ENCODE data around the gene BTBD9.

GRCh38 chr6:38432079-38432478, 207.7 kb downstream of the BTBD9 start:
- TF ChIP-seq CTCF (IDR thresholded peaks at IDR 0.05) (no peak), POLR2A (IDR thresholded peaks at IDR 0.05) (no peak)
